MM.1S (cell line): Measurements from ENCODE around the gene MANBA.

Experiments used
- DNase-seq: peaks from one replicate; pipeline ENCODE4 v3.0.0-alpha.2; 2015
- H2AFZ ChIP-seq: fragments of 300-600 bp; sonication (generic); 2 replicates; pipeline ENCODE4 v1.6.0; 2016; ENCODE audit warnings: antibody characterized with exemption, low read length
- H3F3A ChIP-seq: fragments of 300-600 bp; sonication (generic); 2 replicates; pipeline ENCODE4 v1.6.1; 2016; ENCODE audit warnings: mild to moderate bottlenecking, antibody characterized with exemption, low read length, moderate library complexity, mixed read lengths; ENCODE audit not compliant: insufficient read depth
- H3K27ac ChIP-seq: fragments of 300-600 bp; sonication (generic); 2 replicates; pipeline ENCODE4 v1.5.1; 2016; ENCODE audit warnings: mild to moderate bottlenecking, low read length
- H3K27me3 ChIP-seq: fragments of 300-600 bp; sonication (generic); replicated peaks from 2 replicates; pipeline ENCODE4 v1.6.0; 2016; ENCODE audit warnings: low read length; ENCODE audit not compliant: insufficient read depth
- H3K36me3 ChIP-seq: fragments of 300-600 bp; sonication (generic); replicated peaks from 2 replicates; pipeline ENCODE4 v1.6.1; 2016; ENCODE audit warnings: mild to moderate bottlenecking, low read length, mixed read lengths; ENCODE audit not compliant: insufficient read depth
- H3K4me1 ChIP-seq: fragments of 300-600 bp; sonication (generic); 2 replicates; pipeline ENCODE4 v1.6.1; 2016; ENCODE audit warnings: low read length, mixed read lengths
- H3K4me2 ChIP-seq: fragments of 300-600 bp; sonication (generic); 2 replicates; pipeline ENCODE4 v1.6.0; 2016; ENCODE audit warnings: low read depth, low read length
- H3K4me3 ChIP-seq: fragments of 300-600 bp; sonication (generic); 2 replicates; pipeline ENCODE4 v1.5.1; 2016; ENCODE audit warnings: low read length, mixed read lengths
- H3K79me2 ChIP-seq: fragments of 300-600 bp; sonication (generic); 2 replicates; pipeline ENCODE4 v1.6.1; 2016; ENCODE audit warnings: mixed run types, low read length, mixed read lengths
- H3K9ac ChIP-seq: fragments of 300-600 bp; sonication (generic); 2 replicates; pipeline ENCODE4 v1.6.1; 2016; ENCODE audit warnings: low read length, mixed read lengths
- H3K9me2 ChIP-seq: fragments of 300-600 bp; sonication (generic); replicated peaks from 2 replicates; pipeline ENCODE4 v1.6.1; 2016; ENCODE audit warnings: mild to moderate bottlenecking, low read length, mixed read lengths; ENCODE audit not compliant: insufficient read depth
- H3K9me3 ChIP-seq: fragments of 300-600 bp; sonication (generic); replicated peaks from 2 replicates; pipeline ENCODE4 v1.6.1; 2016; ENCODE audit warnings: mild to moderate bottlenecking, low read length, mixed read lengths; ENCODE audit not compliant: insufficient read depth
- H4K20me1 ChIP-seq: fragments of 300-600 bp; sonication (generic); 2 replicates; pipeline ENCODE4 v1.6.1; 2016; ENCODE audit warnings: mild to moderate bottlenecking, low read length, moderate library complexity, mixed read lengths; ENCODE audit not compliant: insufficient read depth
- EZH2 ChIP-seq: fragments of 300-600 bp; sonication (generic); optimal IDR thresholded peaks from 2 replicates; pipeline ENCODE3; 2017; ENCODE audit warnings: low read depth, mild to moderate bottlenecking, antibody characterized with exemption, low read length, mixed read lengths
- EZH2phosphoT487 ChIP-seq: fragments of 300-600 bp; sonication (generic); IDR thresholded peaks from 2 replicates; pipeline ENCODE4 v1.6.1; 2018; ENCODE audit warnings: antibody characterized with exemption, low read length
- TF ChIP-seq, protein P1 (sequence below): fragments of 300-600 bp; sonication (generic); IDR thresholded peaks from 2 replicates; pipeline ENCODE4 v1.5.1; 2016; ENCODE audit warnings: antibody characterized with exemption, low read length, mixed read lengths

The MANBA gene

DNA sequence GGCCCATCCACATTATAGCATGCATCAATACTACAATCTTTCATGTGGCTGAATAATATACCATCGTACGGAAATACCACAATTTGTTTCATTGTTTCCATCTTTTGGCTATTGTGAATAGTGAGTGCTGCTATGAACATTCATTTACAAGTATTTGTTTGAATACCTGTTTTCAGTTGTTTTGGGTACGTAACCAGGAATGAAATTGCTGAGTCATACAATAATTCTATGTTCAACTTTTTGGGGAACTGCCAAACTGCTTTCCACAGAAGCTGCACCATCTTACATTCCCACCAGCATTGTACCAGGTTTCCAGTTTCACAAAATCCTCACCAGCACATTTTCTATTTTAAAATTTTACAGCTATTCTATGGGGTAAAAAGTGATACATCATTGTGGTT lies 28.5 kb upstream of the MANBA start:
- no peaks in the 10 kb centered on the region for H4K20me1 ChIP-seq
- no peak overlapping the region for H2AFZ ChIP-seq
- DNase-seq, result no peak
- H3K4me3 ChIP-seq, result no peak overlapping the region
- no peaks in the 10 kb centered on the region for H3K9me3 ChIP-seq
- TF ChIP-seq EZH2phosphoT487 (no peak), EZH2 (no peak)
- TF ChIP-seq, protein P1, sequence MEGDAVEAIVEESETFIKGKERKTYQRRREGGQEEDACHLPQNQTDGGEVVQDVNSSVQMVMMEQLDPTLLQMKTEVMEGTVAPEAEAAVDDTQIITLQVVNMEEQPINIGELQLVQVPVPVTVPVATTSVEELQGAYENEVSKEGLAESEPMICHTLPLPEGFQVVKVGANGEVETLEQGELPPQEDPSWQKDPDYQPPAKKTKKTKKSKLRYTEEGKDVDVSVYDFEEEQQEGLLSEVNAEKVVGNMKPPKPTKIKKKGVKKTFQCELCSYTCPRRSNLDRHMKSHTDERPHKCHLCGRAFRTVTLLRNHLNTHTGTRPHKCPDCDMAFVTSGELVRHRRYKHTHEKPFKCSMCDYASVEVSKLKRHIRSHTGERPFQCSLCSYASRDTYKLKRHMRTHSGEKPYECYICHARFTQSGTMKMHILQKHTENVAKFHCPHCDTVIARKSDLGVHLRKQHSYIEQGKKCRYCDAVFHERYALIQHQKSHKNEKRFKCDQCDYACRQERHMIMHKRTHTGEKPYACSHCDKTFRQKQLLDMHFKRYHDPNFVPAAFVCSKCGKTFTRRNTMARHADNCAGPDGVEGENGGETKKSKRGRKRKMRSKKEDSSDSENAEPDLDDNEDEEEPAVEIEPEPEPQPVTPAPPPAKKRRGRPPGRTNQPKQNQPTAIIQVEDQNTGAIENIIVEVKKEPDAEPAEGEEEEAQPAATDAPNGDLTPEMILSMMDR, result no peak
- no peaks in the 10 kb centered on the region for H3K36me3 ChIP-seq
- no peaks in the 10 kb centered on the region for H3K4me1 ChIP-seq
- H3F3A ChIP-seq, result peaks cover 16% of the 10 kb centered on the region; the same call in 1 of the 2 replicates
- H3K27ac ChIP-seq, result no peak overlapping the region
- H3K27me3 ChIP-seq, result no peaks in the 10 kb centered on the region
- no peaks in the 10 kb centered on the region for H3K9me2 ChIP-seq
- no peak overlapping the region for H3K4me2 ChIP-seq
- no peaks in the 10 kb centered on the region for H3K79me2 ChIP-seq
- no peak overlapping the region for H3K9ac ChIP-seq

DNA sequence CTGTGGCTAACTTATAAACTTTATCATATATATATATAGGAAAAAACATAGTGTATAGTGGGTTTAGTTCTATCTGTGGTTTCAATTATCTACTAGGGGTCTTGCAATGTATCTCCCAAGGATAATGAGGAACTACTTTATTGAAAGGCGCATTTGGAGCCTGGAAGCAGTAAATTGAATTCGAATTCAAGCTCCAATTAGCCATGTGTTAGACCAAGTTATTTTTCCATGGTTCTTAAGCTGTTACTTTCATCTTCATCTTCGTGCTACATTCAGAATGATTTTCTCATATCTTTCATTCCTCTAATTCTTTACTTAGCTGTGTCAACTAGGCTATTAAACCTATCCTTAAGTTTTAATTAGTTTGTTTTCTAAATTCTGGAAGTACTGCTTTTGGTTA lies 27.2 kb upstream of the MANBA start:
- Histone ChIP-seq H3K4me3 (no peak overlapping the region), H3K9me2 (no peaks in the 10 kb centered on the region), H3K9ac (no peak overlapping the region), H4K20me1 (no peaks in the 10 kb centered on the region), H3F3A (peaks cover 16% of the 10 kb centered on the region; the same call in 1 of the 2 replicates), H3K27me3 (no peaks in the 10 kb centered on the region), H3K27ac (no peak overlapping the region), H3K36me3 (no peaks in the 10 kb centered on the region), H3K4me2 (no peak overlapping the region), H2AFZ (no peak overlapping the region), H3K79me2 (no peaks in the 10 kb centered on the region), H3K4me1 (no peaks in the 10 kb centered on the region), H3K9me3 (no peaks in the 10 kb centered on the region)
- TF ChIP-seq, protein P1, result no peak
- TF ChIP-seq EZH2phosphoT487 (no peak), EZH2 (no peak)
- DNase-seq, result no peak

DNA sequence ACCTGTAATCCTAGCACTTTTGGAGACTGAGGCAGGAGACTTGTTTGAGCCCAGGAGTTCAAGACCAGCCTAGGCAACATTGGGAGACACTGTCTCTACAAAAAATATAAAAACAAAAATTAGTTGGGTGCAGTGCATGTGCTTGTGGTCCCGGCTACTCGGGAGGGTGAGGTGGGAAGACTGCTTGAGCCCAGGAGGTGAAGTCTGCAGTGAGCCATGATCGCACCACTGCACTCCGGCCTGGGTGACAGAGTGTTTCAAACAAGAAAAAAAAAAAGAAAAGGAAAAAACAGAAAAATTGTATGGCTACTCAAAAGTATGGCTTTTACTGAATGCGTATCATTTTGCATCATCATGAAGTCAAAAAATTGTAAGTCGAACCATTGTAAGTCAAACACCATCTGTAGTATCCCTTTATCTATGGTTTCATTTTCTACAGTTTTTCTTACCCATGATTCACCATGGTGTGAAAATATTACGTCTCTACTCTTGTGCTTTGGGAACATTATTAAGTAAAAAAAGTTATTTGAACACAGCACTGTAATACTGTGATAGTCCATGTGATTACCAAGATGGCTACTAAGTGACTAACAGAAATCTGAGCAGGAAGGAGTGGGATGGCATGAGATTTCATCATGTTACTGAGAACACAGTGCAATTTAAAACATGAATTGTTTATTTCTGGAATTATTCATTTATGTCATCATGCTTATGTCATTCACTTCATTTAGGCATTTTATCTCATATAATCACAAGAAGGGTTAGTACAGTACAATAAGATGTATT lies 26.5 kb upstream of the MANBA start:
- H3K27ac ChIP-seq, result no peak overlapping the region
- no peak for TF ChIP-seq EZH2
- TF ChIP-seq, protein P1, result no peak
- no peak for TF ChIP-seq EZH2phosphoT487
- H3K4me2 ChIP-seq, result no peak overlapping the region
- H3K27me3 ChIP-seq, result no peaks in the 10 kb centered on the region
- DNase-seq, result no peak
- no peak overlapping the region for H3K4me3 ChIP-seq
- no peaks in the 10 kb centered on the region for H3K9me3 ChIP-seq
- no peak overlapping the region for H2AFZ ChIP-seq
- H3K4me1 ChIP-seq, result no peaks in the 10 kb centered on the region
- H3K9ac ChIP-seq, result no peak overlapping the region
- no peaks in the 10 kb centered on the region for H3K79me2 ChIP-seq
- H3K9me2 ChIP-seq, result no peaks in the 10 kb centered on the region
- no peaks in the 10 kb centered on the region for H3K36me3 ChIP-seq
- H3F3A ChIP-seq, result peaks cover 17% of the 10 kb centered on the region
- H4K20me1 ChIP-seq, result no peaks in the 10 kb centered on the region
